Measurements from ENCODE around the gene RABL6. TPM values are rescaled to one million over a fixed set of nuclear protein-coding genes. Genes with fewer than 3 reads are reported as not detected.
"Not testable (repeated sequence)": the region's sequence is repeated elsewhere in the genome, so short reads cannot be mapped to it uniquely, and the experiment has no call there.

RABL6 gene
- total and polyA plus RNA-seq, 2 of the 4 experiments (the other 2 are of a cell fraction) = 37.1 to 47.5 TPM

DNA sequence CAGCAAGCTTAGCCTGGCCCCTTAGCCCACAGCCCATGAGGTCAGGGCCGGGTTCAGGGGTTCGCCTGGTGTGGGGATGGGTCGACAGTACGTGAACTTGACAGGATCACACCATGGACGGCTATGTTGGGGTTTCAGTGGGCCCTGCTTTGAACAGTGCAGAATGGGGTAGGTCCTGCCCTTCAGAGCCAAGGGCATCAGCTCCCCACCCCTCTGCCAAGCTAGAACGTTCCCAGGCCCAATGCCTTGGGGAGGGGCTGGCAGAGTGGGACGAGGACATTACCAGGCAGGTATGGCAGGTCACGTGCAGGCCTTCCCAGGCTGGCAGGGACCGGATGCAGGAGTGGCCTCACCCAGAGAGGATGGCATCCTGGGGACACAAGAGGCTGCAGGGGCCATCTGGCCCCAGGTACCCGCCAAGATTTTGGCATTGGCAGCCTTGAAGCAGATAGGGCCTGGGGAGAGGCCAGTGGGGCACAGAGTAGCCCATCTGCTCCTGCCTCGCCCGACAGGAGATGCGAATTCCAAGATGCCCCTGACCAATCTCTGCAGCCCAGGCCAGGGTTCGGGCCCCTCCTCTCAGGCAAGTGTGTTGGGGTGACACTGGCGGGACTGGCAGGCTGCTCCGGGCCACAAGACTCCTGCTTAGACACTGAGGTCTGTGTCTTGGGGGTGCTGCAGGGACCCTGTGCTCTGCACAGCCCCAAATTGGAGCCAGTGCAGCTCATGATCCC lies 34.1 kb downstream of the RABL6 start:
- H2BK5ac ChIP-seq (ENCODE audit: low read depth, low read length, poor library complexity, severe bottlenecking); H3K4ac ChIP-seq (ENCODE audit: low read depth, low read length); H3K27ac ChIP-seq (ENCODE audit: insufficient read depth, low read length); H3K56ac ChIP-seq (ENCODE audit: extremely low read depth, insufficient read depth, low read length); H3K9me3 ChIP-seq (ENCODE audit: control insufficient read depth, insufficient read depth, low read length); H2BK20ac ChIP-seq (ENCODE audit: low read depth, low read length); dilution Hi-C loops (cut with HindIII; ENCODE audit: low sequenced_read_pairs, unreplicated experiment); H3K4me1 ChIP-seq (ENCODE audit: control insufficient read depth, insufficient read depth, low read length); H3K9me1 ChIP-seq (ENCODE audit: insufficient read depth, low read length); H2BK15ac ChIP-seq (ENCODE audit: low read depth, low read length); H3K18ac ChIP-seq (ENCODE audit: low read depth, low read length); H4K5ac ChIP-seq (ENCODE audit: low read depth, low read length); H3K4me2 ChIP-seq (ENCODE audit: low read depth, low read length); H3K23ac ChIP-seq (ENCODE audit: low read depth, low read length); BruUV-seq (replicated peaks); DNase-seq; H2AK9ac ChIP-seq (replicated peaks; ENCODE audit: low read depth, low read length, poor library complexity); H4K8ac ChIP-seq (ENCODE audit: low read depth in 2 of 2, low read length in 2 of 2); H3K4me3 ChIP-seq (ENCODE audit: insufficient read depth, low read depth, low read length); intact Hi-C loops (cut with micrococcal nuclease); H4K91ac ChIP-seq (ENCODE audit: insufficient read depth, low read depth, low read length); in situ Hi-C loops (cut with MboI; ENCODE audit: low sequenced_read_pairs); H3K79me1 ChIP-seq (ENCODE audit: low read depth in 1 of 2, low read length in 2 of 2); H2AFZ ChIP-seq (replicated peaks; ENCODE audit: low read length, poor library complexity); ATAC-seq (ENCODE audit: low read depth); H3K9ac ChIP-seq (ENCODE audit: low read depth, low read length): not testable (repeated sequence)
- CTCF ChIA-PET = interaction anchor here (0.7 kb wide), 1 partner anchor 35 kb away, joined by 3 read pairs; no protein-coding TSS in a partner anchor
- POLR2A ChIA-PET (ENCODE audit: unreplicated experiment) = interaction anchor here (0.6 to 0.9 kb wide), 2 partner anchors 30 to 433 kb away, joined by 4 to 6 read pairs; no protein-coding TSS in a partner anchor
- peaks cover 11% of the 10 kb centered on the region for H3K36me3 ChIP-seq (ENCODE audit: control insufficient read depth, insufficient read depth, low read length)
- peaks cover 19% of the 10 kb centered on the region for H3K27me3 ChIP-seq (ENCODE audit: control insufficient read depth, insufficient read depth, low read length)
- peak overlapping the region; percentile 32 for H3K14ac ChIP-seq (replicated peaks; ENCODE audit: low read depth, low read length)
- whole genome bisulfite sequencing, 2 experiments (ENCODE audit: extremely low coverage in 2 of 2, insufficient read length in 1 of 2) = no CpG with 5 or more reads among the region's 16 CpGs
- H2BK120ac ChIP-seq (ENCODE audit: low read depth, low read length) = 0 out of 2 replicates have a peak overlapping the region, but pooled peaks have one; percentile 1
- peak overlapping the region; percentile 50; the same call in 1 of the 2 replicates for H2AK5ac ChIP-seq (ENCODE audit: low read depth, low read length)
- peaks cover 25% of the 10 kb centered on the region for H4K20me1 ChIP-seq (ENCODE audit: insufficient read depth, low read length)

All from IMR-90 (cell line).